Fibroblast of peridontal ligament (primary cell): ENCODE measurements around the gene TENM4.

Experiments
- DNase-seq: peaks from one replicate; pipeline ENCODE4 v3.0.0-alpha.2; 2010; ENCODE audit errors: extremely low read depth

Gene TENM4

DNA sequence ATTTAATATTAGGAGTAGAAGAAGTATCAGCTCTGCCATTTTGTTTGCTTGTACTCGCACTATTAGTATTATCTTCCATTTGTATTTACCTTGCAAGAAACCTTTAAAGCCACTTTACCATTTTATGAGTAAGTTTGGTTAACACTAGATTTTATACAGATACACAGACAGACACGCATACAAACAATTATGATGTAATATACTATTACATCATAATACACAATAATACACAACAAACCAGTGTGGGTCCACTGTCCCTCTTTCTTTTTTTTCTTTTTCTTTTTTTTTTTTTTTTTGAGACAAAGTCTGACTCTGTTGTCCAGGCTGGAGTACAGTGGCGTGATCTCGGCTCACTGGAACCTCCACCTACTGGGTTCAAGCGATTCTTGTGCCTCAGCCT is 695.9 kb downstream of the TENM4 start:
- DNase-seq, result no peak

DNA sequence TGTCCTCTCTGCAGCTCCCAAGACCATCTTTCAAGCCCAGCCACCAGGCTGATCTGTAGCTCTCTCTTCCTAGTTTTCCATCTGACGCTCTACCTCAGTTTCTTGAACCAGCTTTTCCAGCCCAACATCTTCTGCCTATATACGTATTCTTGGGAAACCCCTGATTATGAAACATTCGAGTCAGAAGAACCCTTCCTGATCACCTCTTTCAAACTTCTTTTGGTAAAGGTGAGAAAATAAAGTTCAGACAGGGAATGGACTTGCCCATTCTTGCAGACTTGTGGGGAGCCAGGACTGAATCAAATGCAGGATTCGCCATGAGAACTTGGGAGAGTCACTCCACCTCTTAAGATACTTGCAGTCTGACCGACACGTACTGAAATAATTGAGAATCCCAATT is 696.6 kb downstream of the TENM4 start:
- DNase-seq, result no peak

DNA sequence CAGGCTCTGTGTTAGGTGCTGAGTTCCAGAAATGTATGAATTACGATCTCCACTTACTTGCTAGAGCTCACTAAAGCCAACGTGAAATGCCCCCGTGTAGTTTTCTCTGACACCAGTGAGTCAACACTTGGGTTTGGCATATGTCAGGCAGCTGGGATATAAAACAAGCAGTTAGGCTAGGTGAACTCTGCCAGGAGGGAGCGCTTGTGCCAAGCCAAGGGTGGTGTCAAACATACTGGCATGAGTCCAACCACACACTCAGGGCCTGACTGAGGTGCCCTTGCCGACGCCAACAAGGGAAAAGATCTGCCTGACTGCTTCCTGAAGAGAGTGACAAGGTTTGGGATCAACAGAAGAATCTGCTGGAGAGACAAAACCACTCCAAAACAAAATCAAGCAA is 698.4 kb downstream of the TENM4 start:
- peak; percentile 42 for DNase-seq

DNA sequence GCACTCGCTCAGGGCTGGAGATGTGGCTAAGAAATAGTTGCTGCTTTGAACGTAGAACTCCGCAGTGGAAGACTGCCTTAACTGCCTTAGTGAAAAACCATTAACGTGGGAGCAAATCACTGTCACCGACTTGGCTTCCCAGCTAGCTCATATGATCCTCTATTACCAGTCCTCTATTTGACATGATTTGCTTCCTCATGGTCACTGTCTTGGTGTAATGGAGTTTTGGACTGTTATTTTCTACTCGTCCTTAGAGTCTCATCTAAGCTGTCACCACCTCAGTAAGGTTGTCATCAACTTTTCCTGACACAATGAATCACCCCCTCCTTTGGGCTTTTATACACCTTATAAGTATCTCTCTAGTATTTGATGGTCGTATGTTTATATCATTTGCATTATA is 699.1 kb downstream of the TENM4 start:
- DNase-seq, result no peak

DNA sequence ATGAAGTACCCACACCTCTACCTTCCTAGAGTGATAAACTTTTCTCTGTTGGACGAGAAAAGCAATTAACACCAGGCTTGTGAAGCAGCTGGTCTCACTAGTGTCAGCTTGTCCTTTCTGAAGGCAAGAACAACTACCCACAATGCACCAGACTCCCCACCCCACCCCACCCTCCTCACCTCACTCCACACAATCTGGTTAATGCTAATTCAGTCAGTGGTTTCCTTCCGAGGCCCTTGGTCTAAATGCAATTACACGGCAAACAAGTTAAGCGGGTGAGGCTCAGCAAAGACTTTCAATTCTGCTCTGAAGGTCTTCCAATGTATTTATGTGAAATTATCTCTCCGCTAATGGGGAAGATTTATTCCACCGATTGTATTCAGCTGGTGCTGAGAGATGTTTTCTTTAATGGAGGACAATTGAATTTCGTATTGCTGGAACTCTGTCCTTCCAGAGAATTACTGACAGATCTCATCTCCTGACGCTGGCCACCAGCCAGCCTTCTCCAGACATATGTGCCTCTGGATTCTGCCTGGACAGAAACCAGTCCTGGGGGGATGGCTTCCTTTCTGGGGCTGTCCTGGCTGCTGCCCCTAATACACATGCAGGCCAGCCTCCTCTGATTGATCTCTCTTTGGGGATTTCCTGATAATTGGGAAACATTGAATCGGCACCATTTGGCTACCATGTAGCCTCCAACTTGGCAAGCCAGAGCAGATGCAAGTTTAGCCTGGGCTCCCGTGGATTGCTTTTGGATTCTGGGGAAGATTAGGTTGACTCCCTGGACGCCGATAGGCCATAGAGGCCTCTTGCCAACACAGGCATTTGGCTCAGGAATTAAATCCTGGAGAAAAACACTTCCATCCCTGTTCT is 700.4 kb downstream of the TENM4 start:
- DNase-seq, result no peak

DNA sequence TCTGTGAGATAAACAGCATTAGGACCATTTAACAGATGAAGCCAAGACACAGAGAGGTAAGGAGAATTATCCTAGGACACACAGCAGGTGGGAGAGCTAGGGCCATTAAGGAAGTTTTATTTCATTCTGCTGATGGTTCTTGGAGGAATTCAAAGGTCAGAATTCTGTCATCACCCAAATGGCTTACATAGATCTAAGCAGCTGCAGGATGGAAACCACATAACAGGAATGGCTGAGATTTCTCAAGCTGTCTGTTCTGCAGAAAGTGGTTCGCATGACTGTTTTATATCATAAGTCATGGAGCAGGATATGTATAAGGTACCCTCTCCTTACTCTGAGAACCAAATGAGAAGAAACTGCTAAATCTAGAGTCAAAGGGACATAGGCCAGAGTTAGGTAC is 702.9 kb downstream of the TENM4 start:
- peak; percentile 10 for DNase-seq

DNA sequence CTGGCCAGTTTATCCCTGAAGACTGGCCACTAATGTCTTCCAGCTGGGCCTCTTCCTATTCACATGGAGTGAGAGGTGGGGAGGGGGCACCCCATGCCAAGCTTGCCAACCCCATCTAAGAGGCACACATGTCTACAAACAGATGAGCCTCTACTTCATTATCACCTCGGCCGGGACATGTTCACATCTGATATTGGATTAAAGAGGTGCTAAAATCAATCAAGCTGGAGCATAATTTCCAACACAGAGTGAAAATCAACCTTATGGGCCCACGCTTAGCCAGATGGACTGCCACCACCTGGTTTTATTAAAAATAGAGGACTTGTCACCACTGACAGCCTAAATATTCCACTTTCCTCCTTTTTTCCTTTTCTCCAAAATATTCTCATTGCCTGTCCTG is 703.5 kb downstream of the TENM4 start:
- DNase-seq, result no peak

DNA sequence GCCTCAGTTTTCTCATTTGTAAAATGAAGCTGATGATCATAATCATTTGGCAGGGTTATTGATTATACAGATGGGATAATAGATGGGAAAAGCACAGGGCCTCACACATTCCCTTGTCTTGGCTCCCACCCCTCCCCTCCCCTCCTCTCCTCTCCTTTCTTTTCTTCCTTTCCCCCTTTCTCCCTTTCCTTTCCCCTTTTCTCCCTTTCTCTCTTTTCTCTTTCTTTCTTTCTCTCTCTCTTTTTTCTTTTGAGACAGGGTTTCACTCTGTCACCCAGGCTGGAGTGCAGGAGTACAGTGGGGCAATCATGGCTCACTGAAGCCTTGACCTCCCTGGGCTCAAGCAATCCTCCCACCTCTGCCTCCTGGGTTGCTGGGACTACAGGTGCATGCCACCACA is 705.1 kb downstream of the TENM4 start:
- no peak for DNase-seq

DNA sequence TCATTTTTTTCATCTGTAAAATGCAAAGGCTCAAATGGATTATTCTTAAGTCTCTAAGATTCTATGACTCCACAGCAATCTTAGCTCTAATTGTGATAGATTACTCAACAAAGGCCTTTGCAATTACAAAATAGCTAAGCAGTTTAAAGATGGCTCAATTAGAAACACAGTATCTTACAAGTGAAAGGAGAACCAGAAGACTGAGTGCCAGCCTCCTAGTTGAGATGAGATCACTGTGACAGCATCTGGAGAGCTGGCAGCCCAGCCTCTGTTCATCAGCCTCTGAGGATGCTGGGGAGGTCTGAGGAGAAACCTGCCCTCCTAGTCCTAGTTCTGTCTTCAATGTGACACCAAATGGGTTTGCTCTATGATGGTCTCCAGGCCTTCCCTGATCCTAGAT is 707.8 kb downstream of the TENM4 start:
- DNase-seq, result peak; percentile 51

DNA sequence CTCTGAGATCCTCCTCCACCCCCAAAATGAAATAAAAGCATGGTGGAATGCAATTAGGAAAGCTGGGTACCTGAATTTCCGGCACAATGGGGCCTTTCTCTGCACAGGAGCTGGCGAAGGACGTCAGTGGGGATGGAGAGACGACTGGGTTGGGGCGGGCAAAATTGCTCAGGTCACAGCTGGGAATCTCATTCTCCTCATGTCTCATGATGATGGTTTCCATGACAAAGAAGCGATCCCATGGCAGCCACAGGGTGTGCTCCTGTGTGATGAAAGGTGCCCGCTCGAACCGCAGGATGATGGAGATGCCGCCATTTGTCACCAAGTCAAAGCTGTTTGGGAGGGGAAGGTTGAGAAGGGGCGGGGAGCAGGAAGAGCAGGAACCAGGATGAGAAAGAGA is 708.6 kb downstream of the TENM4 start:
- DNase-seq, result no peak

DNA sequence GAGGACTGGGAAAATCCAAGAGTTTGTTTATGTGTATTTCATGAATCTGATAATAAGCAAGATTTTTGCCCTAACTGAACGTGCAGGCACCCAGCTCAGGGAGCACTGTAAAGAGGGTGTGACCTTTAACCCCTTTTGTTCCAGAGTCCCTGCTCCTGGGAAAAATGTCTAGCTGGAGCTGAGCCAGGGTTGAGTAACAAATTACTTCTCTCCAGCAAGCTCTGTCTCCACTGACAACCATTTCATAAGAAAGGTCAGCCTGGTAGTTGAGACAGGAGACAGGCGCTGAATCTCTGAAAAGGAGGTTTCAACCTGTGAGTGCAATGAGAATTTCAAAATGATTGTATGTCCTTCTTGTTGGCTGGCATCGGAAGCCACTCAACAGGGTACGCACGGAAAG is 709.8 kb downstream of the TENM4 start:
- DNase-seq, result no peak

DNA sequence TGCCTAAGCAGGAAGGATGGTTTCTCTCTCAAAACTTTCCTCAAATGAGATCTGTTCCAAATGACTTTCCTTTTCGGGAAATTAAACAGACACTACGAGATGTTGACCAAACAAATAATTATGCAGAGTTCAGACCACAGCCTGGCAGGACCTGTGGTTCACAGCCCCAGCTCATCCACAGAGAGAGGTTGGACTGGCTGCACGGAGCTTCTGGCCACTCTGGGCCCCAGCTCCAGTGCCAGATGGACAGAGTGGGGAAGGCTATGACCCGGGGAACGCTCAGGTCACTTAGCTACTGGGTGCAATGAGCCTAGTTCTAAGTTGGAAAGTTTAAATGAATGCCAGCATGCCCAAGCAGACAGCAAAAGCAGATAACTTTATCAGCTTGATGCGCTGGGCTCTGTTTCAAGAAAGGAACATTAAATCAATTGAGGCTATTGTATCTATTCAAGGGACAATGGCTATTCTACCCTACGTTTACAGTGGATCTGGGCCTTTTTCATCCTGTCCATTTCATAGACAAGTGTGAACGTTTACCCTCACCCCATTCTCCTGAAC is 710.5 kb downstream of the TENM4 start:
- DNase-seq, result no peak

DNA sequence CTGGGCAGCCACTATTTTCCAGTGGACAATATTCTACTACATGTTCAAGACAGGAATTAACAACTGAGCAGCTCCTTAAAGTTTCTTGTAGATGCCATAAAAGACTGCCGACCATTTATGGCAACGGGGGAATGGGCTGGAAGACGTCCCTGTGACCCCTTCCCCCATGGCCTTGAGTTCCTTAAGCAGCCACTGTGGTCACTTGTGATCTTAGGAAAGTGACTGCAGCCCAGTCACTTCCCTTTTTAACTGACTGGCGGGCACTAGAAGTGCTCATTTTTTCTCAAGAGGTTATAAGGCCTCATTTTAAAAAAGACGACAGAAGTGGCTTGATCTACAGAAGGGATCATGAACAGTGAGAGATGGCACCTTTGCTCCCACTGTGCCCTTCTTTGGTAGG is 713.0 kb downstream of the TENM4 start:
- no peak for DNase-seq

DNA sequence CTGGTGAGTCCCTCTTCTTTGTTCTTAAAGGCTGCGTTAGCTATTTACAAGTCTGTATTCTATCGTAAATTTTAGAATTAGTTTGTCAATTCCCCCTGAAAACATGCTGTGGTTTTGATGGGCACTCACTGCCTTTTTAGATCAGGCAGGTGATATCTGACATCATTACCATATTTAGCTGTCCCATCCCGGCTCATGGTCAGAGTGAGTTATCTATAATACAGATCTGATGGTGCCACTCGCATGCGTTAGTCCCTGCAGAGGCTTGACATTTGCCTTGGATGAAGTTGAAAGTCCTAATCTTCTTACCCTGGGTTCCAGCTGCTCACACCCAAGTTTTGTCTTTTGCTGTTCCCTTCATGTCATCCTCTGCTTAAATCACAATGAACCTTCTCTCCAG is 715.6 kb downstream of the TENM4 start:
- no peak for DNase-seq

DNA sequence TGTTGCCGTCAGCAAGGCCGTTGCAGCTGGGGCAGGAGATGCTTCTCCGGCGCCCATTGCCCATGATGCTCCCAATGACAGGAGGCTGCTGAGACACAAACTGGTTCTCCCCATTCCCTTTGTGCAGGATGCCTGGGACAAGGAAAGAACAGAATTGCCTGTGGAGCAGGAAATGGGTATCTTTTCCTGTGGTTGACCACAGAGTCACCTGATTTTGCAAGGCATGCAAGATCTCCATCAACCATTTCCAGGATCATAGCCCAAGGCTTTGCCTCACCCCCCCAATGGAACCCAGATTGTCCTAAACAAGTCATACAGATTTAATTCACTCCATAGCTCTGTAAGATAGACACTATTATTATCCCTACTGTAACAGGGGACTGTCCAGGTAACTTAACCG is 718.0 kb downstream of the TENM4 start:
- DNase-seq, result no peak

DNA sequence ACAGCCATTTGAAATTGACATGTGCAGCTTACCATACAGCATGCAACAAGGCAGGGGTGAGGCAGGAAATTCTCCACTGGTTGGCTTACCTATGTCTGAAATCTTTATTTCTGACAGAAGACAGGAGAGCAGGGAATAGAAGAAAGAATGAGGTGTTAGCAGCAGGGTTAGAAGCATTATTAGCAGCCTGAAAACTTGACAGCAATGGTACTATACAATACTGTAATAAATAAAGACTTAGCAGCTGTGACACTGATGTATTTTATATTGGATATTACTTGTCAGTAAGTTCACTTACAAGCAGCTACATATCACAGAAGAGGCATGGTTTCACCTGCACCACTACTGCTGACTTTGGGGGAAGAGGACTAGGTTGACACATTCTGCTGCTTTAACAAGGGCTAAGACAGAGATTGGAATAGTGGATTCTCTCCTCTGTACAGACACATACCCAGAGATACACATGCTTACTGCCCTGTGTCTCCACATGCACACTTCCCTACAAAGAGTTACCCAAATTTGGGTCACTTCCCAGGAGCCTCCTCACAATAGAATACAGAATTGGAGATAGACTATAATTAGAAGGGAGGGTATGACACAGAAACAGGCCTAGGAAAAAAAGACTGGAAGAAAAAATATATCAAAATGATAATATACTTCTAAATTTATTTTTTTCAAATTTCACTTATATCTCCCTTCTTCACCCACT is 720.4 kb downstream of the TENM4 start:
- DNase-seq, result no peak

DNA sequence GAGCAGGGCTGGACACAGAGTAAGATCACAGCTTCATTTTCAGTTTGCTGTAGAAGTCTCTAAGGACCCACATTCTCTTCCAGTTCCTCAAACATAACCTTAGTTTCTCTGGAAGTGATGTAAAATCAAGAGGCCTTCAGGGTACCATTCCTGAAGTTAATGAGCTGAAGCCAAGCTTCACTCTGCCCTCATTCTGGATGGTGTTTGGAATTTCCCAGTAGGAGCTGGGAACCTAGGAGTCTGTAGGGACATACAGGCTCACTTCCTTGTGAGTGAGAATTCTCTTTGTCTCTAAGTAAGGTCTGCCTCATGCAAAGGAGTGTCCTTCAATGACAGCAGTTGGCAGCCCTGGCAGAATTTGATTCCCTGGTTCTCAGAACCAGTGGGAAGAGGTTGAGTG is 723.8 kb downstream of the TENM4 start:
- DNase-seq, result no peak

DNA sequence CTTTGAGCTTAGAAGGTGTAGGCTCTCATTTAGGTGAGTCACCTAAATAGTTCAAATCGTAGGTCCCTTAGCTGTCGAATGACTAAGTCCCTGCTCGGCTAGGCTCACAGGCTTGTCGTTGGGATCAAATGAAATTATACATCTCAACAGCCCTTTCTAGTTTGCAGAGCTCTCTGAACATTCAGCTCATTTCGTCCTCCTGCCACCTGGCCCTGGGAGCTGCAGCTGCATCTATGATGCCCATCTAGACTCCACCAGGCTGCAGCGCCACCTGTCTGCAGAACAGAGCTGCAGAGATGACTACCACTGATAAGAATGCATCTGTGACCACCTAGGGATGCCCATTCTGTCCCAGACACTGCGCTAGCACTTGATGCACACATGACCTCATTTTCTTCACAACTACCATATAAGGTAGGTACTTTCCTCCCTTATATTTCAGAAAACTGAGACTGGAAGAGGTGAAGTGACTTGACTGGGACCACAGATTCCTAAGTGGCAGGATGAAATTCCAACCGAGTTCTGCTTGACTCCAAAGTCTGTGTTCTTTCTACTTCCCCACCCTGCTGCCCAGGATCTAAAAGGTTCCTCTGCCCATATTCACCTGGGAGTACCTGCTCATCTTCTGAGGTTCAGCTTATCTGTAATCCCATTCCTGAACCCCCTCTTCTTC is 725.1 kb downstream of the TENM4 start:
- peak; percentile 45 for DNase-seq

DNA sequence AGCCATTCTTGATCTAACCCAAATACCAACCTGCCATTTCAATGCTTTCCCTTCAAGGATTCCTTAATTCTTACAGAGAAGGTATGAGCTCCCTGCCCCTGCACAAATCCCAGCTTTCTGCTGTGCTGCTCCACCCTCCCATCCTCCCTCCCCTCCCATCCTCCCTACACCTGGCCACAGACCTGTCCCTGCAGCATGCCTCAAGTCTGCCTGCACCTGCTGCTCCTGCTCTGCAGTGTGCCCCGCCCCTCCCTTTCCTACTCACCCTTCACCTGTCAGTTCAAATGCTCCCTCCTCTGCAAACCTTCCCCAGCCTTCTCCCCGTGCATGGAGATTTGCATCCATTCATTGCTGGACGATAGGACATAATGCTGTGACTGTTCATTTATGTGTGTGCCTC is 726.3 kb downstream of the TENM4 start:
- no peak for DNase-seq

DNA sequence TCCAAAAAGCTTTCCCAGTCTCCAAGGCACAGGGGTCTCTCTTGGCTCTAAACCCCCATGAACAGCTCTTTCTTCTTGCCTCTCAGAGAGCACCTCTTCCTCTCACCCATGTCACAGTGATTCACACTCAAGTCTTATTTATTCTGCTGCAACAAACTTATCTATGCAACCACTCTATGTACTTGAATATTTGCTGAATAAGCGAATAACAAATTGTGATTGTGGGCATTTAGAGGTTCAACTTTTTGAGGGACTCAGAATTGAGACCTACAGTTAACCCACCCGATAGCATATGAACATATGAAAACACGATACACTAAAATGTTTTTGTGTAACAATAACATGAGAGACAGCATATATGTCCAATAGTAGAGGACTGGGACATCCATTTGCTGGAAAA is 729.1 kb downstream of the TENM4 start:
- no peak for DNase-seq

DNA sequence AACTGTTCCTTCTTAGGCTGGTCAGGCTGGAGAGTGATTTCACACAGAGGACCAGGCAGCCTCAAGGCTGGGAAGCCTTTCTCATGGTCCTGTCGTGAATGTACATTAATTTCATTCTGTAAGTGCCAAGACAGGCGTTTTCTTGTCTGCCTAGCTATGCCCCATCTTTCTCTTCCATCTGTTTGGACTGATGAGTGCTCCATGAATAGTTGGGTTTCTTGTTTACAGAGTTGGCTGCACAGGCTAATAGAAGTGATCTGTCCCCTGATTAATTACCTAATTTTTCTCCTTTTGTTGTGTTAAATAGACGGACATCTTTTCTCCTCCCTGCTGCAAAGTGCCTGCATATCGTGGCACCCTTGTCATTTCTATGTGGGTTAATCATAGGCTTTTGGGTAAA is 730.4 kb downstream of the TENM4 start:
- no peak for DNase-seq

DNA sequence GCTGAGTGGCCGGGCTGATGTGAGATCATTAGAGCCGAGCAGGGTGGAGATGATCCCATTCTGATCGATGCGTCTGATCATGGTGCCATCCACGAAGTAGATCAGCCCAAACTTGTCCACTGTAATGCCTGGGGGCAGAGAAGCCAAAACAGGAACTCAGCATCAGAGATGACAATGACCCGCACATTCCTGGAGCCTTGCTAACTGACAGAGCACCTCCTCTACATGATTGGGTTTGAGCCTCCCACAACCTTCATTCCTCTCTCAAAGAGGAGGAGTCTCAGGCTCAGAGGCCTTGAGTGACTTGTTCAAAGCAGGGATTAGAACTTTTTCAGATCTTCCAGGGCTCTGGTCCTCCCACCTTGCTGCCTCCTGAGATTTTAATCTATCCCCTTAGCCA is 732.4 kb downstream of the TENM4 start:
- DNase-seq, result no peak

DNA sequence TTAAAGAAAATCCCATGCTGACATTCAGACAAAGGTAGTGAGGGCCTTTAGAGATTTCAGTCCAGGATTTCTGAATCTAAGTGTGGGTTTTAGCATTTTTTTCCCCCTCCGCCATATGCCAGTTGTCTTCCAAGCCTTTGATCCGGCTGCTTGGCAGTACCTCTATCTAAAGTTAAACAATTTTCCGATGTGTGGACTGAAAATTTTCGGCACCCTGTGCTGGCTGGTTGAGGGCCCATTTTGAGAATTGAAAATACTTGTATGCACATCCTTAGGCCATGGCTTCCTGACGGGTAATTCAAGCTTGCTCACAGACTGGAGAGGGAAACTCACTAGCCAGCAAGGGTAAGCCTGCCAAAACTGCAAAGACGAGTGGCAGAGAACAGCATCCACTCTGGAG is 734.3 kb downstream of the TENM4 start:
- DNase-seq, result no peak
